NCI-H510A treated with DMSO at 0.1 percent for 48 hours (cell line): Measurements from ENCODE around the gene SBNO1.

ENCODE experiments used
- DNase-seq: peaks from one replicate; lab custom pipeline; 2025; lab: John Stamatoyannopoulos, UW

The SBNO1 gene

GRCh38 chr12:123270214-123271000, 94.2 kb downstream of the SBNO1 start:
- no peak for DNase-seq

DNA sequence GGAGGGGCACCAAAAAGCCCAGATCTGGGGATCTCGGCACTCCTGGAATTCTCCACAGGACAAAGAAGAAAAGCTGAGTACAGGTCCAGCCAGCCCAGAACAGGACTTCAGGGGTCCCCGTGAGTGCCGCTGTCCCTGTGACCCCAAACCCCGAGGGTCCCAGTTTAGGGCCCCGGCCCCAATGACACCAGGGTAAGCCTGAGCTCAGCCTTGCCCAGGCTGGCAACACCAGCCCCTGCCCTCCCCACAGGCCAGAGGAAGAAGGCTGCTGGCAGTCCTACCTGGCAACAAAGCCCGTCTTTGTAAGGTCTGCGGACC, 94.8 kb downstream of the SBNO1 start:
- no peak for DNase-seq

- no peak for DNase-seq
Observed at GRCh38 chr12:123269395-123269892, 95.2 kb downstream of the SBNO1 start.

DNA sequence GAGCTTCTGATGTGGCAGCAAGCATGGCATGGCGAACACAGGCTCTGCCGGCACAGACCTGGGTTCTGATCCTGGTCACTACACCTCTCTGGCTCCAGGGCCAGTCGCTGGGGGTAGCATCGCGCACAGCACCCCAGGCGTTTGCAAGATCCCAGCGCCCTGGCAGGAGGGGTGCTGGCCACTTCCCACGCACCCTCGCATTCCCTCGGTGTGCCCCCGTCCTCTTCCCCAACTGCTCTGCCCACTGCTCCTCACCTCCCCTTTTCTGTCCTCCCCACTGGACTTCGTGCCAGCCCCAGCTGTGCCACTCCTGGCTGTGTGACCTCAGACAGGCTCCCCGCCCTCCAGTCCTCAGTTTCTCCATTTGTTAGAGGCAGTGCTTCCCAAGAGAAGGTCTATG, 95.8 kb downstream of the SBNO1 start:
- no peak for DNase-seq

- DNase-seq, result no peak
Observed at GRCh38 chr12:123267991-123268843, 96.4 kb downstream of the SBNO1 start.

- no peak for DNase-seq
Observed at GRCh38 chr12:123267335-123267920, 97.2 kb downstream of the SBNO1 start.

DNA sequence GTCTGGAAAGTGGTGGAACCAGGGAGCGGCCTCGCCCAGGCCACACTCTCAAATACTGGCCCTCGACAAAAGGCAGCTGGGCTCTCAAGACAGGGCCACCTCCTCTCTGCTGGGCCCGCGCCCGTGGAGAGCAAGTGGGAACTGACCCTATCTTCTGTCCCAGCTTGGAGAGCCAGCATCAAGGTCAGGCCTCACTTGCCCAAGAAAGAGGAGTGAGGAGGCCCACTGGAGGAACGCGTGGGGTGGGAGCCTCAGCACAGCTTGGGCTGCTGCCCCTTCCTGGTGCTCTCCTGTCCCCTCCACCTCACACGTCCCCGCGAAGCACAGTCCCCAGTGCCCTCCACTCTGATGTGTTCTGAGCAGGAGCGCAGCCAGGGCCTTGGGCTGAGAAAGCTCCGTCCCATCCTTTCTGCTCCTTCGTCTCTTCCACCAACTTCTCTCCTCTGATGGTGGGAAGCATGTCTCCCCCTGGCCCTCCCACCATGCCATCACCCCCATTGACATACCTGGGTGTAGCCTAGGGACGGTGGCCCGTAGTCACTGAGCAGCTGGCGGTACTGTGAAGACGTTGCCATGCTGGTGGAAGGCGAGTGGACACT, 97.9 kb downstream of the SBNO1 start:
- no peak for DNase-seq

- DNase-seq, result no peak
Observed at GRCh38 chr12:123265851-123266678, 98.6 kb downstream of the SBNO1 start.

- no peak for DNase-seq
Observed at GRCh38 chr12:123264642-123265041, 100.0 kb downstream of the SBNO1 start.

GRCh38 chr12:123263196-123263817, 101.3 kb downstream of the SBNO1 start:
- DNase-seq, result no peak

GRCh38 chr12:123261196-123261595, 103.5 kb downstream of the SBNO1 start:
- DNase-seq, result no peak

DNA sequence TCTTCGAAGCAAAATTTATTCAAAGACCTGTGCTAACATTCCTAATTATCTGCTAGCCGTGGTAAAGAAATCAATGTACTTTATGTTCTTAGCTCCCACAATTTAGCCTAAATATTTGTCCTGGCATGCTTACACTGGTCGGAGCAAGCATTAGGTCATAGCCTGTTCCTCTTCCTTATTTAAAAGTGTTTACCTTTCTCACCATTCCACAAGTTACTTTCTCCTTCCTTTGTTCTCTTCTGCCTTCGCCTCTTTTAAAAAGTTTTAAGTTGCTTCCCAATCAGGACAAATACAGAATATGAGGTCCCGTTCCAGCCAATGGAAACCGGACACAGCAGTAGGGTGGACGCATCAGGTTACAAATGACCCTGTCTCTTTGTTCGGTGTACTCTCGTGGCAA, 104.6 kb downstream of the SBNO1 start:
- DNase-seq, result no peak

- DNase-seq, result no peak
Observed at GRCh38 chr12:123258593-123258992, 106.1 kb downstream of the SBNO1 start.

DNA sequence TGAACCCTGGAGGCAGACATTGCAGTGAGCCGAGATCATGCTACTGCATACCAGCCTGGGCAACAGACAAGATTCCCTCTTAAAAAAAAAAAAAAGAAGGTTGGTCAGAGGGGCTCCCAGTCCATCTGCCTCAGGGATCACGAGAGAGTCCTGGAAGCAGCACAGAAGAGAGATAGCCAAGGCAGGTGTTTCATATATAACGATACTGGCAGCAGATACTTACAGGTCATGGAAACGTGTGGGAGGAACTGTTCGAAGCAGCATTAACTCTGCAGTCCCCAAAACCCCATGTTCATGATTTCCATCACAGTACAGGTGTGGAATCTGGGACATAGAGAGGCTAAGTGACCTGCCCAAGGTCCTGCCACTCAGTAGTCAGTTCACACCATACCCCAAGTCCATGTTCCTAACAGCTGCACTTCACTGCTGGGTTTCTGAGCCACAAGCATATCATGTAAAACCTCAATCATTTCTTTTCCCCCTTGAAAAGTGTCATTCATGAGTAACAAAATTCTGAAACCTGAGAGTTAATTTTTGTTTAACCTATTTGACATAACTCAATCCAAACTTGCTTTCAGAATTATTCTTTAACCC, 109.7 kb downstream of the SBNO1 start:
- DNase-seq, result no peak

GRCh38 chr12:123253641-123254459, 110.8 kb downstream of the SBNO1 start:
- DNase-seq, result no peak

GRCh38 chr12:123252365-123252764, 112.3 kb downstream of the SBNO1 start:
- peak; percentile 74 for DNase-seq

GRCh38 chr12:123251403-123252076, 113.1 kb downstream of the SBNO1 start:
- no peak for DNase-seq

- DNase-seq, result peak; percentile 94
Observed at GRCh38 chr12:123250471-123251383, 113.9 kb downstream of the SBNO1 start.
